Measurements from ENCODE around the gene PLXNC1.

The PLXNC1 gene

DNA sequence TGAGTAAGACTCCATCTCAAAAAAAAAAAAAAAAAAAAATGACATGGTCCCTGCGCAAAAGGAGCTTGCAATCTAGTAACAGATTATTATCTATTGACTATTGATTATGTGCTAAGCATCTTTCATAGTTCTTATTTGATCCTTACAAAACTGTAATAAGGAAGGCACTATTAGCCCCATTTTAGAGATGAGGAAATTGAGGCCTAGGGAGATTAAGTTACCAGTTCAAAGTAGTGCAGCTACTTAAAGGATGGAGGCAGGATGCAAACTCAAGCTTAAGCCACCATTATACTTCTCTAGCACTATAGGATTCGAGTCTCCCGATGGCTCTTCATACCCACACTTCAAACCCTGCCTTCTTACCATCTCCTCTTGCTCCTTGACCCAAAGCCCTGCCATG lies 31.3 kb downstream of the PLXNC1 start:
- DNase-seq (ENCODE audit: low read depth), result no peak
- no peak overlapping the region for H3K4me3 ChIP-seq (ENCODE audit: low read length)
- TF ChIP-seq, protein P1, sequence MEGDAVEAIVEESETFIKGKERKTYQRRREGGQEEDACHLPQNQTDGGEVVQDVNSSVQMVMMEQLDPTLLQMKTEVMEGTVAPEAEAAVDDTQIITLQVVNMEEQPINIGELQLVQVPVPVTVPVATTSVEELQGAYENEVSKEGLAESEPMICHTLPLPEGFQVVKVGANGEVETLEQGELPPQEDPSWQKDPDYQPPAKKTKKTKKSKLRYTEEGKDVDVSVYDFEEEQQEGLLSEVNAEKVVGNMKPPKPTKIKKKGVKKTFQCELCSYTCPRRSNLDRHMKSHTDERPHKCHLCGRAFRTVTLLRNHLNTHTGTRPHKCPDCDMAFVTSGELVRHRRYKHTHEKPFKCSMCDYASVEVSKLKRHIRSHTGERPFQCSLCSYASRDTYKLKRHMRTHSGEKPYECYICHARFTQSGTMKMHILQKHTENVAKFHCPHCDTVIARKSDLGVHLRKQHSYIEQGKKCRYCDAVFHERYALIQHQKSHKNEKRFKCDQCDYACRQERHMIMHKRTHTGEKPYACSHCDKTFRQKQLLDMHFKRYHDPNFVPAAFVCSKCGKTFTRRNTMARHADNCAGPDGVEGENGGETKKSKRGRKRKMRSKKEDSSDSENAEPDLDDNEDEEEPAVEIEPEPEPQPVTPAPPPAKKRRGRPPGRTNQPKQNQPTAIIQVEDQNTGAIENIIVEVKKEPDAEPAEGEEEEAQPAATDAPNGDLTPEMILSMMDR (conservative IDR thresholded peaks at IDR 0.05; ENCODE audit: low read length), result no peak

DNA sequence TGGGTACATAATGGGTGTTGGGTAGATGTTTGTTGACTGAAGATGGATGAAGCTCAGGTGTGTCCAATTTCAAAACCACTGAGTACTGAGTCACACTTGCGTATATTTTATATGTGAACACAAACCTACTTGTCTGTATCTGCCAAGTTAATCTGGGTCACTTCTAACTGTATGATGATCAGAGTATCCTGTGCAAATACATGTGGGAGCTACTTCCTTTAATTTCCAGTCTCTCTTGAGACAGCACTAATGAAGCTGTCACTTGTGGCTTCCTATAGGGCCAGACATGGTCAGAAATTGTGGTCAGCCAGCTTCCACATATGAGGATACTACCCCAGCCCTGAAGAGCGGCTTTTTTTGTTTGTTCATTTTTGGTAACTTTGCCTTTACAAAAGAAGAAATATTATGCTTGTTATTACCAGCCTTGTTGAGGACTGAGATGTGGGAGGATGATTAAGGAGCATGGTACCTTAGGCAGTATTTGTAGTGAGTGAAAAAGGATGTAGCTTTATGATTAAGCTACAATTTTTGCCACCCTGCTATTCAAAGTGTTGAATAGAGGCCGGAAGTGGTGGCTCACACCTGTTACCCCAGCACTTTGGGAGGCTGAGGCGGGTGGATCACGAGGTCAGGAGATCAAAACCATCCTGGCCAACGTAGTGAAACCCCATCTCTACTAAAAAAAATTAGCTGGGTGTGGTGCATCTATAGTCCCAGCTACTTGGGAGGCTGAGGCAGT lies 32.4 kb downstream of the PLXNC1 start:
- no peak overlapping the region for H3K4me3 ChIP-seq (ENCODE audit: low read length)
- no peak for DNase-seq (ENCODE audit: low read depth)
- TF ChIP-seq, protein P1 (conservative IDR thresholded peaks at IDR 0.05; ENCODE audit: low read length), result no peak

DNA sequence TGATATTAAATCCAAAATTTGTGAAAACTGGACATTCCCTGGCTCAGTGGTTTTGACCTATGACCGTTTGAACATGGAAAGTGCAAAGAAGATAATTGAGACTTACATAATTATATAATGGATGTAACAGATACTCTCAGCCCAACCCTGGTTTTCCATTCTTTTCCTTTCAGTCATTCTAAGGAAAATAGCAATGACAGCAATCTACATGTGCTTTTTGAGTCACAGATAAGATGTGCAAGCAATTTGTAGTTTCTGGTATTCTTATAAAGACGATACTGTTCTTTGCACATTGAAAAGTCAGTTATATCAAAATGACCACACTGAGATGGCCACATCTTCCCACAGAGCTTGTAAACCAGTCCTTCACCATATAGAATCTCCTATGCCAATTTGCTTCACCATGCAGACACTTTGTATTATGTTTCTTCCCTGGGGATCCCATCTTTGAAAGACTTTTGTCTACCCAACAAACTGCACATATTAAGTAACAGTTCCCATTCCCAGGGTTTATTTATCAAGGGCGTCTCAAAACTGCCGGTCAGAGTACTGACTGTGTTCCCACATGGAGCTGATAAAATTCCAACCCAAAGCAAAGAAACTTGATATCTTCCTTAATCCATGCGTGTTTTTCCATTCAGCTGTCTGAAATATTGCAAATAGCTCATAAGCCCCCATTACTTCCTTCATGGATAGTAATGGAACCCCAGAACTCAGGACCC lies 34.8 kb downstream of the PLXNC1 start:
- H3K4me3 ChIP-seq (ENCODE audit: low read length), result no peak overlapping the region
- TF ChIP-seq, protein P1 (conservative IDR thresholded peaks at IDR 0.05; ENCODE audit: low read length), result no peak
- no peak for DNase-seq (ENCODE audit: low read depth)

DNA sequence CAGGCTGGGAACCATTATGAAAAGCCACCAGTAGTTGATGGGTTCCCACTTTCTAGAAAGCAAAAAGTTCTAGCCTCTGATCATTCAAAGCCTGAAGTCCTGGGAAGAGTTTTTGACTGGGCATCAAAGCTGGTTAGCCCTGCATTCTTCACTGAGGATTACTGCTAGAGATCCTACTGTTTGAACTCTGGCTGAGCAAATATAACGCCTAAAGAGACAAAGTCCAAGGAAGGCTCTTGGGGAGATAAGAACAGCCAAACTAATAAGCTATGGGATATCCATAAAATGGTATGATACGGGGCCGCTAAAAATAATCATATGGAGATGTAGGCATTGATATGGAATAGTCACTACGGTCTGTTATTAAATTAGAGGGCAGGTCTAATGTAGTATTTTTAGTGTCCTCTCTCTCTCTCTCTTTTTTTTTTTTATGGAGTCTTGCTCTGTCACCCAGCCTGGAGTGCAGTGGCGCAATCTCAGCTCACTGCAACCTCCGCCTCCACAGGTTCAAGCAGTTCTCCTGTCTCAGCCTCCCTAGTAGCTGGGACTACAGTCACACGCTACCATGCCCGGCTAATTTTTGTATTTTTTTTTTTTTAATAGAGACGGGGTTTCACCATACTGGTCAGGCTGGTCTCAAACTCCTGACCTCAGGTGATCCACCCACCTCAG lies 35.5 kb downstream of the PLXNC1 start:
- no peak overlapping the region for H3K4me3 ChIP-seq (ENCODE audit: low read length)
- no peak for DNase-seq (ENCODE audit: low read depth)
- TF ChIP-seq, protein P1 (conservative IDR thresholded peaks at IDR 0.05; ENCODE audit: low read length), result no peak

DNA sequence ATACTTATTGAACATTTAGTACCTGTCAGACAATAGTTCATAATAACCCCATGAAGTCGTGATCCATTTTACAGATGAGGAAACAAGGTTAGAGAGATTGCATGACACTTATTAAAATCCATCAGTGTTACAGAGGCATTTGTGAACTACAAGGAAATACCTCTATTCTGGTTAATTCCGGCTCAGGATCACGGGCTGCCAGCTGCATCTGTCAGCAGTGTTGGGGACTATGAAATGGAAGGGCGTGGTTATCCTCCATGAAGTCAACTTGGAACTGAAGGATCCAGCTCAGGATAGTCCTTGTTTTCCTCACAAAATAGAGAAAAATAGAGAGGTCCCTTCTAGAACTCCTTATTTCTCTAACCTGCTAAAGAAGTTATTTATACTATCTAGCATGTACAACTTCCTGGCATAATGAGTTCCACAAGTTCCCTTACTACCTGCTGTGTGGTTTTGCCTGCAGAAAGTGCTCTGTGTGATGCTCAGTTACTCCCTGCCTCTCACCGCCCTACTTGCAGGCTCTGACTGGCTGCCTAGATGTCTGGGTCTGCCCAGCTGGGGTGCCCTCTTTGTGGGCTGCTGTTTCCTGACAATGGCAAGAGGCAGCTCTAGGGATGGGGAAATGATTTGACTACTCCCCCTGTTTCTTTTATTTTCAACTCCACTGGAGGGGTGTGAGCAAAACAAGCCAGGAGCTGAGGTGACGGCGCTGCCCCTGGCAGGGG lies 36.8 kb downstream of the PLXNC1 start:
- TF ChIP-seq, protein P1 (conservative IDR thresholded peaks at IDR 0.05; ENCODE audit: low read length), result no peak
- no peak for DNase-seq (ENCODE audit: low read depth)
- H3K4me3 ChIP-seq (ENCODE audit: low read length), result no peak overlapping the region

DNA sequence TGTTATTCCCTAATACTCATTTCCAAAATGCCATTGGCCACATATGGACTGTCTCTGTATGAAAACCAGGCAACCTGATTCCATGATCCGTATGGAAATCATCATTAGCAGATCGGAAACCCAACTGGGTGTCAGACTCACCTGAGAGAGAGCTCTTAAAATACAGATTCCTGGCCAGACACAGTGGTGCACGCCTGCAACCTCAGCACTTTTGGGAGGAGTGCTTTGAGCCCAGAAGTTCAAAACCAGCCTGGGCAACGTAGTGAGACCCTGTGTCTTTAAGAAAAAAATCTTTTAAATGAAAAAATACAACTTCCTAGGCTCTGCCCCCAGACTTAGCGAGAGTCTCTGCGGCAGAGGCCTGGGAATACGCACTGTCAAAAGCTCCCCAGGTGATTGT lies 37.4 kb downstream of the PLXNC1 start:
- H3K4me3 ChIP-seq (ENCODE audit: low read length), result no peak overlapping the region
- TF ChIP-seq, protein P1 (conservative IDR thresholded peaks at IDR 0.05; ENCODE audit: low read length), result no peak
- DNase-seq (ENCODE audit: low read depth), result no peak

Data from AG10803 (cell line).